HL-60/S4 treated with phorbol 12-myristate 13-acetate at 8.2 ng/mL for 4 days and 3 days (cell line): ENCODE data around the gene C12orf76.
"Not testable (repeated sequence)": the region's sequence is repeated elsewhere in the genome, so short reads cannot be mapped to it uniquely, and the experiment has no call there.

Source experiments
- in situ Hi-C: fragments of 300-500 bp; cut with MboI; formaldehyde crosslinking; loops from 2 replicates; pipeline ENCODE4 v1.15.0; 2022; ENCODE audit warnings: low sequenced_read_pairs

C12orf76 gene

GRCh38 chr12:110024051-110024450, 24.3 kb downstream of the C12orf76 start:
- in situ Hi-C loops = no loop called here

GRCh38 chr12:110023059-110023980, 25.0 kb downstream of the C12orf76 start:
- in situ Hi-C loops = no loop called here

- in situ Hi-C loops = no loop called here
Observed at GRCh38 chr12:110020956-110021355, 27.4 kb downstream of the C12orf76 start.

GRCh38 chr12:110015132-110015531, 33.2 kb downstream of the C12orf76 start:
- in situ Hi-C loops = no loop called here

DNA sequence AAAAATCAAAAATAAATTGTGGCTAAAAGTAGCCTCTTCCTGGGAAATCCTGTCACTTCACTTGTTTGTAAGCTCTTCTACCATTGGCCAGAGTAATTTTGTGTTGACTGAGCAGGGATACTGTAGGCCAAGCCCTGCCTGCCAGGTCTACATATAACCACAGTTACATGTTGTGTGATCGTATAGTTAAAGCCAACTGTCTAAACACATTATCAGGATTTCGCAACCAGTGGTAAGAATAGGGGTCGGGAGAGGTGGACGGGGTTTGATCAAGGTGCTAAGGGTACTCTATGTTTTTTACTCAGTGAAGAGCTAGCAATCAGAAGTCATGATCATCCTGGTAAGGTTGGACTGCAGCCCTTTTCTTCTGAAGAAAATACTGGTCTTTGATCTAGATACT, 35.7 kb downstream of the C12orf76 start:
- in situ Hi-C loops = no loop called here

GRCh38 chr12:110012137-110012536, 36.2 kb downstream of the C12orf76 start:
- in situ Hi-C loops = no loop called here

DNA sequence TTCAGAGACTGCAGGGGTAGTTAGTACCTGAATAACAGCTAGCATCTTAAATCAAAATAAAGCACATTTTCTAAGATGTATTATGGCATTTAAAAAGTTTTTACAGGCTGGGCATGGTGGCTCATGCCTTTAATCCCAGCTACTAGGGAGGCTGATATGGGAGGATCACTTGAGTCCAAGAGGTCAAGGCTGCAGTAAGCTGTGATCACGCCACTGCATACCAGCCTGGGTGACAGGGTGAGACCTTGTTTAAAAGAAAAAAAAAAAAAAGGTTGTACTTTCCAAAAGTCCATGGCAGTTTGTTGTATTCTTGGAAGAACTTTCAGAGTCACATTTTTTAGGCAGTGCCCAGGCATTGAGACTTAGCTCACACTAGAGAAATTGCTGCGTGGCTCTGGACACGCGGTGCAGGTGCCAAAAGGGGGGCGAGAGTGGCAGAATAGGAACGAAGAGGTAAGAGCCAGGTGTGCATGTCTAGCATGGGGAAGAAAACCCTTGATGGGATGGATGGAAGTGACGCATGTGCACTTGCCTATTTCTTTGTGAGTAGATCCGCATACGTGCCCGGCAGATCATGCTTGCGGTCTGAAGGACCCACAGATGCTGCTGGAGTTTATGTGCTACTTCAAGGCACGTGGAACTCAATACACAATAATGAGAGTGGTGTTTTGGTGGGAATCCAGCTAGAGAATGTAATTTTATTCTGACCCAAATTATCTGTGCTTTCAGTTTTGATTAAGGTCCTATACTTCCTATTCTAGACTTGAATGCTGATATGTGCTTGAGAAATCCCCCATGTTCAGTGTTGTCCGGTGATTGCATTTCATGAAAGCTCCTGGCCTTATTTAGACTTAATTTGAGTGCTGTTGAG, 37.2 kb downstream of the C12orf76 start:
- in situ Hi-C loops = no loop called here

- in situ Hi-C loops = not testable (repeated sequence)
Observed at GRCh38 chr12:110008681-110009398, 39.5 kb downstream of the C12orf76 start.

DNA sequence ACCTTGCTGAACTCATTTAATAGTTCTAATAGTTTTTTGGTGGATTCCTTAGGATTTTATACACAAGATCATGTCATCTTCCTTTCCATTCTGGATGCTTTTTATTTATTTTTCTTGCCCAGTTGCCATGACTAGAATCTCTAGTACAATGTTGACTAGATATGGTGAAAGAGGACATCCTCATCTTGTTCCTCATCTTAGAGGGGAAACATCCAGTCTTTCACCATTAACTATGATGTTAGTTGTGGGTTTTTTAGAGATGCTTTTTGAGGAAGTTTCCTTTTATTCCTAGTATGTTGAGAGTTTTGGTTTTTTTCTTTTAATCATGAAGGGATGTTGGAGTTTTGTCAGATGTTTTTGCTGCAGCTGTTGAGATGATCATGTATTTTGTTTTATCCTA, 40.4 kb downstream of the C12orf76 start:
- in situ Hi-C loops = no loop called here

- in situ Hi-C loops = no loop called here
Observed at GRCh38 chr12:110006115-110006514, 42.2 kb downstream of the C12orf76 start.

DNA sequence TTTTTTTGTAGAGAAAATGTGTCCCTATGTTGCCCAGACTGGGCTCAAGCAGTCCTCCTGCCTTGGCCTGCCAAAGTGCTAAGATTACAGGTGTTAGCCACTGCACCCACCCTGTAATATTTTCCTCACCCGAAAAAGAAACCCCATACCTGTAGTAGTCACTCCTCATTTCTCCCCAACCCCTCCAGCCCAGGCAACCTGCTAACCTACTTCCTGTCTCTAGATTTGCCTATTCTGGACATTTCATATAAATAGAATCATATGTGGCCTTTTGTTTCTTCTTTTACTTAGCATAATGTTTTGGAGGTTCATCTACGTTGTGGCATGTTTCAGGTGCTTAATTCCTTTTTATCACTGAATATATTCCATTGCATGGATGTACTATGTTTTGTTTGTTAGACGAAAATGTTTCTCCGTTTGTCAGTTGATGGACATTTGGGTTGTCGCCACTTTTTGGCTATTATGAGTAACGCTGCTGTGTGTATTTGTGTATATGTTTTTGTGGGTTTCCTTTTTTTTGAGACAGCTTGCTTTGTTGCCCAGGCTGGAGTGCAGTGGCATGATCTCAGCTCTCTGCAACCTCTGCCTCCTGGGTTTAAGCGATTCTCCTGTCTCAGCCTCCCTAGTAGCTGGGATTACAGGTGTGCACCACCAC, 42.9 kb downstream of the C12orf76 start:
- in situ Hi-C loops = no loop called here

DNA sequence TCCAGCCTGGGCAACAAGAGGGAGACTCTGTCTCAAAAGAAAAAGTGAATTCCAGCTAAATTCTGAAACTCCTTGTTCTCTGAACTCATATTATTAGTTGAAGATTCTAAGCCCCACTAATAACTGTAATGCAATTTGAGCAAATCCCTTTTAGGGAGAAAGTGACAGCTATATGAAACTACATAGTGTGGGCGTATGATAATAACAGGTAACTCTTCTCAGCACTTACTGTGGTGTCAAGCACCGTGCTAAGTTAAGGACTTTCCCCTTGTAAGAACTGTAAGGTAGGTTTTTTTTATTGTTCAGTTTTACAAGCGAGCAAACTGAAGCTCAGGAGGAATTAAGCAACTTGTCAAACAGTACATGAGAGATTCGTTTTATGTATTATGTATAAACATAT, 43.7 kb downstream of the C12orf76 start:
- in situ Hi-C loops = no loop called here

GRCh38 chr12:110002676-110003515, 45.4 kb downstream of the C12orf76 start:
- in situ Hi-C loops = no loop called here

DNA sequence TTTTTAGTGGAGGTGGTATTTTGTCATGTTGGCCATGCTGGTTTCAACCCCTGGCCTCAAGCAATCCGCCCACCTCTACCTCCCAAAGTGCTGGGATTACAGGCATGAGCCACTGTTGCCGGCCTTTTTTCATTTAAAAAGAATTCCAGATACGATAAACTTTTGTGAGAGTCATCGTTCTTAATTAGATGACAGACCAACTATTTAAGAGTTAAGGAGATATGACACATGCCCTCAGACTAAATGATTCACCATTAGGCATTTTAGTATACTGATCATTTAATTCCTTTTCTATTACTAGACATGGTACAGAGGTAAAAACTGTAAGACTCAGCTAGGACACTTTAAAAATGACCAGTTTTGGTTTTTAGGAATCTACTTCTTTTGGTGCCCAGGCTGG, 46.7 kb downstream of the C12orf76 start:
- in situ Hi-C loops = no loop called here

DNA sequence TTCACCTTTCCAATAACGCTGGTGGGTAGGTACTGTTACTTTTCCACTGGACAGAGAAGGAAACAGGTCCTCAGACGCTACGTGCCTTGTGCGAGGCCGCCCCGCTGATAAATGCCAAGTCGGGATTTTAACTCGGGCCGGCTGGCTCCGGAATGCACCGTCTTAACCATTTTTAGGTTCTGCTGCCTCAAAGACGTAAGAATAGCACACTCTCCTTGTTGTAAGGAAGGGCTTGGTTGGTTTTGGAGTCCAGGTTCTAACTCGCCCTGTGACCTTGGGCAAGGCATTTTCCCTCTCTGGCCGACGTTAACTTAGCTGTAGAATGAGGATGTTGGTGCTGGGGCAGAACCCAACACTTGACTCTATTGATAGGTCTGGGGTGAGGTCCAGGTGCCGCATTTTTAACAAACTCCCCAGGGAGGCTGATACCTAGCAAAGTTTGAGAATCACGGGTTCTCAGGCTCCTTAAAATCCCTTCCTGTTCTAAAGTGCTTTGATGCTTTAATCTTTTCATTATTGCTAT, 48.3 kb downstream of the C12orf76 start:
- in situ Hi-C loops = no loop called here

DNA sequence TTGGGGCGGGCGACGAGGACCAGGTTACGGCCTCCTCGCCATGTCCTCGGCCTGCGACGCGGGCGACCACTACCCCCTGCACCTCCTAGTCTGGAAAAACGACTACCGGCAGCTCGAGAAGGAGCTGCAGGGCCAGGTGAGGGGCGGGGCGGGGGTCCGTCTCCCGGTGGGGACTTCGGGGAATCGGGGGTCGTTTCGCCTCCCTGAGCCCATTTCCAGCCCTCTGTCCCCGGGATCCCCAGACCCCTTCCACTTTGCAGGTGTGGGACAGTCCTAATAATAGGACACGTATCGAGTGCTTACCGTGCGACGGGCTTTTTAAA, 48.7 kb downstream of the C12orf76 start:
- in situ Hi-C loops = no loop called here

GRCh38 chr12:109998904-109999648, 49.2 kb downstream of the C12orf76 start, which contains the start of gene ANKRD13A:
TSS of gene ANKRD13A (plus strand) at chr12:109999430. CDS start at chr12:109999689, 259 bp downstream.
- in situ Hi-C loops = no loop called here

GRCh38 chr12:109998241-109998903, 50.0 kb downstream of the C12orf76 start:
- in situ Hi-C loops = no loop called here
